Ramos (cell line): ENCODE results near the gene DYNC1LI1.

Source experiments
- in situ Hi-C: fragments of 300-500 bp; cut with MboI; formaldehyde crosslinking; loops from one replicate; pipeline ENCODE4 v1.14.3; 2022; ENCODE audit warnings: low sequenced_read_pairs; ENCODE audit not compliant: unreplicated experiment

DYNC1LI1 gene

GRCh38 chr3:32498992-32499391 is 71.7 kb downstream of the DYNC1LI1 start:
- in situ Hi-C loops, result no loop called here

GRCh38 chr3:32498252-32498651 is 72.4 kb downstream of the DYNC1LI1 start:
- in situ Hi-C loops, result no loop called here

GRCh38 chr3:32495609-32496008 is 75.0 kb downstream of the DYNC1LI1 start:
- in situ Hi-C loops, result no loop called here

GRCh38 chr3:32495085-32495484 is 75.6 kb downstream of the DYNC1LI1 start:
- in situ Hi-C loops, result no loop called here

- in situ Hi-C loops, result no loop called here
These were observed 76.9 kb downstream of the DYNC1LI1 start for GRCh38 chr3:32493437-32494414.

- in situ Hi-C loops, result no loop called here
These were observed 77.8 kb downstream of the DYNC1LI1 start for GRCh38 chr3:32492684-32493436.

- in situ Hi-C loops, result no loop called here
These were observed 82.1 kb downstream of the DYNC1LI1 start for GRCh38 chr3:32488474-32489008.

GRCh38 chr3:32487781-32488473 is 82.7 kb downstream of the DYNC1LI1 start:
- in situ Hi-C loops, result no loop called here

GRCh38 chr3:32484436-32484835 is 86.2 kb downstream of the DYNC1LI1 start:
- in situ Hi-C loops, result no loop called here

GRCh38 chr3:32483772-32484171 is 86.9 kb downstream of the DYNC1LI1 start:
- in situ Hi-C loops, result no loop called here

- in situ Hi-C loops, result no loop called here
These were observed 88.0 kb downstream of the DYNC1LI1 start for GRCh38 chr3:32482693-32483092.

- in situ Hi-C loops, result no loop called here
These were observed 88.6 kb downstream of the DYNC1LI1 start for GRCh38 chr3:32481791-32482631.

GRCh38 chr3:32480604-32481003 is 90.1 kb downstream of the DYNC1LI1 start:
- in situ Hi-C loops, result no loop called here
